Measurements from ENCODE around the gene GDNF.

GDNF gene, protein sequence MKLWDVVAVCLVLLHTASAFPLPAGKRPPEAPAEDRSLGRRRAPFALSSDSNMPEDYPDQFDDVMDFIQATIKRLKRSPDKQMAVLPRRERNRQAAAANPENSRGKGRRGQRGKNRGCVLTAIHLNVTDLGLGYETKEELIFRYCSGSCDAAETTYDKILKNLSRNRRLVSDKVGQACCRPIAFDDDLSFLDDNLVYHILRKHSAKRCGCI

DNA sequence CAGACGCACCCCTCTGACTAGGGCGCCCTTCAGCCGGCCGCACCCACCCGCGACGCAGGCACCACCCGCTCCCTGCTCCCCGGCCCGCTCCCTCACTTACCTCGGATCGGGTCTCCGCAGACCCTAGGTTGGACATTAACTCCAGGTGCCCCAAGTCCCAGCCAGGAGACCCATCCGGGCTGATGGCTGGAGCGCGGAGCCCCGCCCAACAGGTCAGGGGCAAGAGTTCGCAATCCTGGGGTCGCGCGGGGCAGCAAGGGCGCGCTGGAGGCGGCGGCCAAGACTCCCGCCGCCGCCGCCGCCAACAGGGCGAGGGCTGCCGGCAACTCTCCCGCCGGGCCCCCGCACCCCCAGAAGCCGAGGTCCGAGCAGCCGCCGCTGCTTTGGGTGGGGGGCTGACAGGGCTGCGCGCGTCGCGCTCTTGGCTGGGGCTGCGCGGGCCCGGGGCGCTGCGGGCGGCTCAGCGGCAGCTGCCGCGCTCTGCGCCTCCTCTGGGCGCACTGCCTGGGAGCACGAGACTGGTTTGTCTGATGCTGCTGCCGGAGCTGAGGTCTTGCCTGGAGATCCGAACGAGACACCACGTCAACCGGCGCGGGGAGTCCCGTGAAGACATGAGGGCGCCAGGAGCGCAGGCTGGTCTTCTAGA lies at the start of gene GDNF:
TSS of gene GDNF (minus strand) at position 635 of the 646 bp plus-strand sequence. CDS start 5,245 bp downstream, outside the sequence.
- Histone ChIP-seq H2AFZ (ENCODE audit: low read depth, low read length) (peak within 1 kb of the TSS; percentile 8), H3K36me3 (ENCODE audit: insufficient read depth, low read length) (no peaks in the 10 kb centered on the region), H3K9me3 (ENCODE audit: low read length) (peaks cover 5% of the 10 kb centered on the region), H3K27me3 (ENCODE audit: insufficient read depth, low read length) (peaks cover 76% of the 10 kb centered on the region), H3K4me3 (ENCODE audit: low read length) (peak within 1 kb of the TSS; percentile 33), H3K4me1 (ENCODE audit: insufficient read depth, low read length) (peaks cover 8% of the 10 kb centered on the region)

DNA sequence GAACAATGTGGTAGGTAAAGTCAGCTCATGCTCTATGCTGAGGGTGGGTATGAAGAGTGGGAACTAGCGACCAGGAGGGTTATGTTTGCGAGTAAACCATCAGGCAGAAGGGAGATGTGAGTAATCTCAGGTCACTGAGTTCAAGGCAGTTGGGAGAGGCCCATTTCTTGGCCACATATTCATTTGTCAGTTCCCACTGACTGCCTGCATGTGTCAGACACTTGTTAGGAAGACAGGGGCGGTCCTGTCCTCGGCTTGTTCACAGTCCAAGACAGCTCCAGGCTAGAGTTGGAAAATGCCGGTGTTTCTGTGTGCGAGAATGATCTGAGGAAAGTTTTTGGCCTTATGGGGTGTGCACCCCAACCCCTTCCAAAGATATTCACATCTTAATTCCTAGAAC lies 48.6 kb upstream of the GDNF start:
- H3K4me3 ChIP-seq (ENCODE audit: low read length), result no peak overlapping the region
- no peaks in the 10 kb centered on the region for H3K9me3 ChIP-seq (ENCODE audit: low read length)
- H3K27me3 ChIP-seq (ENCODE audit: insufficient read depth, low read length), result peaks cover 4% of the 10 kb centered on the region
- H3K4me1 ChIP-seq (ENCODE audit: insufficient read depth, low read length), result no peaks in the 10 kb centered on the region
- H3K36me3 ChIP-seq (ENCODE audit: insufficient read depth, low read length), result no peaks in the 10 kb centered on the region
- H2AFZ ChIP-seq (ENCODE audit: low read depth, low read length), result no peak overlapping the region

DNA sequence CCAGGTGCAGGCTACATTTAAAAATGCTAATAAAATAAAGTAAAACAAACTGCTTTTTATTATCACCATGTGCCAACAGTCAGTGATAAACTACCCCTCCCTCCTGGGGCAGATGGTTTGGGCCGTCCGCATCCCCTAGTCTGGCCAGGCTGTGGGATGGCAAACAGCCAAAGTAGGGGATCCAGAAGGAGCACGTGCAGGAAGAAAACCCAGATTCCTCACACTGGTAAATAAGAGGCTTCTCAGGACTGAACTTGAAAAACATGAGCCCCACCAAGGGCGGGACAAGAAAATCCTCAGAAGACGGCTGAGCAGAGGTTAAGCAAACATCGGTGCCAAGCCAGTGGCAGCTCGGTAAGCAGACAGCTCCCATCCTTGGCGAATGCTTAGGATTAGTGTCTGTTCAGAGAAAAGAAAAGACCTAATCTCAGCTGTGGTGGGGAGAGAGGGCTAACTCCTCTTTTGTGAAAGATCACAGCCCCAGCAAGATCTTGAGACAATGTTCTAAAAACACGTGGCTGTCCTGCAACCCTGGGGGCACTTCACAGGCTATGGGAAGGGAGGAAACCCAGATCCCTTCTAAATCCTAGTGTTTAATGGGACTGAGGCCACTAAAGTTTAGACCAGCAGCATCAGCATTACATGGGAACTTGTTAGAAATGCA lies 46.5 kb upstream of the GDNF start:
- H3K9me3 ChIP-seq (ENCODE audit: low read length), result no peaks in the 10 kb centered on the region
- no peaks in the 10 kb centered on the region for H3K36me3 ChIP-seq (ENCODE audit: insufficient read depth, low read length)
- no peak overlapping the region for H3K4me3 ChIP-seq (ENCODE audit: low read length)
- H2AFZ ChIP-seq (ENCODE audit: low read depth, low read length), result no peak overlapping the region
- no peaks in the 10 kb centered on the region for H3K4me1 ChIP-seq (ENCODE audit: insufficient read depth, low read length)
- H3K27me3 ChIP-seq (ENCODE audit: insufficient read depth, low read length), result peaks cover 4% of the 10 kb centered on the region

DNA sequence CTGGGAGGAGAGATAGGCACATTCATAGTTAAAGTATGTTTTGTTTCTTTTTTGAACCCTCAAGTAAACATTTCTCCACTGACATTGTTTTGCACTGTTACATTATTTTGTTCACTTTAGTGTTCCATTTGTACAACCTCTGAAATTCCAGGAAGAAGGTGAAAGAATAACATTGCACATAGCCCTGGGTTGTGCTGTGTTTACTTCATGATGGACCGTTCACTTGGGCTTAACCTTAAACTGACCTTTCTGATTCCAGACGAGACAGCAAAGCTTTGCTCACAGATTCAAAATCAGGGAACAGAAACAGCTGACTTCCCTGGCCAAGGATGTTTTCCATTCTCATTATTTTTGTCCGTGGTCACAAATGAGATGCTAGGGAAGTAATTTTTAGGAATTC lies 42.8 kb upstream of the GDNF start:
- no peak overlapping the region for H2AFZ ChIP-seq (ENCODE audit: low read depth, low read length)
- no peaks in the 10 kb centered on the region for H3K4me1 ChIP-seq (ENCODE audit: insufficient read depth, low read length)
- H3K36me3 ChIP-seq (ENCODE audit: insufficient read depth, low read length), result no peaks in the 10 kb centered on the region
- peaks cover 2% of the 10 kb centered on the region for H3K27me3 ChIP-seq (ENCODE audit: insufficient read depth, low read length)
- no peak overlapping the region for H3K4me3 ChIP-seq (ENCODE audit: low read length)
- no peaks in the 10 kb centered on the region for H3K9me3 ChIP-seq (ENCODE audit: low read length)

DNA sequence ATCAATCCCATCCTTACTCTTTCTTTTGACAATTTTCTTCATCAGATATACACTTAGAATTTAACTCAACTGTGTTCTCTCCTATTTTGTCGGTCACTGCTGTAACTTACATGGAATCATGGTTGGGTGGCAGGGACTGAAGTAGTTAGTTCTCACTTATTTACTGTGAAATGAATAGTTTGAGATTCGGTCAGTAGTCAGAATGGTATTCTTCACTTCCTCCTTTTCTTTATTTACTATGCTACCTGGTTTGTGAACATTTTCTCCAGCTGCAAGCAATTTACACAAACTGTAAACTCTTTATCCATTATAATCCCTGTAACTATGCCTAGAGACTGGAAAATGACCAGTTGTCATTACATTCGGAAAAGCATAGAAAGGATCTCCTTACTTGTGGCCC lies 41.5 kb upstream of the GDNF start:
- Histone ChIP-seq H3K4me3 (ENCODE audit: low read length) (no peak overlapping the region), H2AFZ (ENCODE audit: low read depth, low read length) (no peak overlapping the region), H3K4me1 (ENCODE audit: insufficient read depth, low read length) (no peaks in the 10 kb centered on the region), H3K27me3 (ENCODE audit: insufficient read depth, low read length) (peaks cover 2% of the 10 kb centered on the region), H3K9me3 (ENCODE audit: low read length) (no peaks in the 10 kb centered on the region), H3K36me3 (ENCODE audit: insufficient read depth, low read length) (no peaks in the 10 kb centered on the region)

DNA sequence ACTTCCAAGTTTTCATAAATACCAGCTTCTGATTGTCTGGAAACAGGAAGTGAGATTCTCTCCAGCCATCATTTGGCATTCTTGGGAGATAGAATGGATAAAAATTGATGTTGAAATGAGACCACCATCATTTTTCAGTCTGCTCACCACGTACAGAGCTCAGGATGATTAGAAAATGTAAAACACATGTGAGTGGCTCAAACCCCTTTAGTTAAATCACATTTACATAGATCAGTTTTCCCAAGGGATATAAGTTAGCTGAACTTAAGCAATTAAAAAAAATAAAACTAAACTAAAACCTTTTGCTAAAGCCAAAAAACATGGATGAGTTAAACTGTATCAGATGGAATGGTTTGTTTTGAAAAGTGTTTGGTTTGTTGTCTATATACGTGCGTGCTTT lies 37.1 kb upstream of the GDNF start:
- Histone ChIP-seq H2AFZ (ENCODE audit: low read depth, low read length) (no peak overlapping the region), H3K27me3 (ENCODE audit: insufficient read depth, low read length) (peaks cover 2% of the 10 kb centered on the region), H3K9me3 (ENCODE audit: low read length) (no peaks in the 10 kb centered on the region), H3K36me3 (ENCODE audit: insufficient read depth, low read length) (no peaks in the 10 kb centered on the region), H3K4me3 (ENCODE audit: low read length) (no peak overlapping the region), H3K4me1 (ENCODE audit: insufficient read depth, low read length) (no peaks in the 10 kb centered on the region)

DNA sequence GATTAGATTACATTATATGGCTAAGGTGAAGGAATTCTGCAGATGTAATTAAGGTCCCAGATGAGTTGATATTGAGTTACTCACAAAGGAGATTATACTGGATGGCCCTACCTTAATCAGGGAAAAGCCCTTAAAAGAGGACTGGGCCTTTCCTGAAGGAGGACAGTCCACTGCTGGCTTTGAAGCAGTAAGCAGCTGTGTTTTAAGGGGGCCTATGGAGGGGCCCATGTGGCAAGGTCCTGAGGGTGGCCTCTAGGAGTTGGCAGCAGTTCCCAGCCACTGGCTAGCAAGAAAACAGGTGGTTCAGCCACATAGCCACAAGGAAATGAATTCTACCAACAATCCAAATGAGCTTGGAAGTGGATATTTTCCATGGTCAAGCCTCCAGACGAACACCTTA lies 36.4 kb upstream of the GDNF start:
- H3K27me3 ChIP-seq (ENCODE audit: insufficient read depth, low read length), result peaks cover 2% of the 10 kb centered on the region
- H3K36me3 ChIP-seq (ENCODE audit: insufficient read depth, low read length), result no peaks in the 10 kb centered on the region
- H3K4me1 ChIP-seq (ENCODE audit: insufficient read depth, low read length), result no peaks in the 10 kb centered on the region
- no peaks in the 10 kb centered on the region for H3K9me3 ChIP-seq (ENCODE audit: low read length)
- no peak overlapping the region for H2AFZ ChIP-seq (ENCODE audit: low read depth, low read length)
- no peak overlapping the region for H3K4me3 ChIP-seq (ENCODE audit: low read length)

DNA sequence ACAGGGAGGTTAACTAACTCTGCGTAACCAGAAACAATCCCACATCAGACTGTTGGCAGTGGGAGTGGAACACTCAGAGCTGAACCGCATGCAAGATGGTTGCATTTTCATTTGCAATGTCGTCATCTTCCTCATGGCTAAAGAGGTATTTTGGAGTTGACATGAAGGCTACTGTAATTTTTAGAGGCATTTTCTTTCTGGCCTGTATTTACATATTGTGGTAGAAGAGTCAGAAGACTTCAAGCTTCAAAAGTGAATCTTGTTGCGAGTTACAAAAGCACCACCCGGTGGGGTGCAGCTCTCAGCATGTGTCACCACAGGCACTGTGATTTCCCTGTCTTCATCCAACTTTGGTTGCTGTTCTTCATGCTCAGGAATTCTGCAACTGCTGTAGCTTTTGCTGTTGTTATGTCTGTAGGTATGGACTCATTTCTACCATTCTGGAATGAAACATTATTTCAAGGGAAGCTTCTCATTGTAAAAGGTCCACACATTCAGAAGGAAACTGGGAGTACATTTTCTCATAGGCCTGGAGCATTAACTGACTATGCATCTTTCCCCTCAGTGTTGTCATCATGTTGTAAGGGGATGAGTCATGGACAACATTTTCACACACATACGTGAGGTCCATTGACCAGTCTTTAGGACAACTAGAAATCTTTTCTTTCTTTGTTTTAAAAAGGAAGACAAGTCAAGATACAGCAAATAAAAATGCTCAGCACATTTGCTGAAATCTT lies 35.4 kb upstream of the GDNF start:
- no peak overlapping the region for H3K4me3 ChIP-seq (ENCODE audit: low read length)
- H3K4me1 ChIP-seq (ENCODE audit: insufficient read depth, low read length), result no peaks in the 10 kb centered on the region
- no peak overlapping the region for H2AFZ ChIP-seq (ENCODE audit: low read depth, low read length)
- H3K9me3 ChIP-seq (ENCODE audit: low read length), result no peaks in the 10 kb centered on the region
- no peaks in the 10 kb centered on the region for H3K36me3 ChIP-seq (ENCODE audit: insufficient read depth, low read length)
- peaks cover 2% of the 10 kb centered on the region for H3K27me3 ChIP-seq (ENCODE audit: insufficient read depth, low read length)

DNA sequence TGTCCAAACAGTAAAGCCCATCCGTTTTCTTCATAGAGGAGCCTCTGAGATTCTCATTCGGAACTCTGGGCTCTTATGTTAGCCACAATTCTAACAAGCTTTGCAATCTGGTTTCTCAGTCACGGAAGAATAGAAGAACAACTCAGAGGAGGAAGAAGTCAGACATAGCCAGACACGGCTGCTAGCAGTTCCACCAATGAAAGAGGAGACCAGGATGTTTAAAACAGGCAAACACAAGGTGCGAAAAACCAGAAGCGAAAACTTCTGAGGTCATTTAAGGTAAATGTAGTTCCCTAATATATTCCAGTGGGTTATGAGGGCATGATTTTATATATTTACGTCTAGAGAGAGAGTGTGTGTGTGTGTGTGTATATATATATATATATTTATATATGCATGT lies 34.1 kb upstream of the GDNF start:
- no peak overlapping the region for H2AFZ ChIP-seq (ENCODE audit: low read depth, low read length)
- H3K36me3 ChIP-seq (ENCODE audit: insufficient read depth, low read length), result no peaks in the 10 kb centered on the region
- H3K4me3 ChIP-seq (ENCODE audit: low read length), result no peak overlapping the region
- no peaks in the 10 kb centered on the region for H3K4me1 ChIP-seq (ENCODE audit: insufficient read depth, low read length)
- no peaks in the 10 kb centered on the region for H3K9me3 ChIP-seq (ENCODE audit: low read length)
- no peaks in the 10 kb centered on the region for H3K27me3 ChIP-seq (ENCODE audit: insufficient read depth, low read length)

DNA sequence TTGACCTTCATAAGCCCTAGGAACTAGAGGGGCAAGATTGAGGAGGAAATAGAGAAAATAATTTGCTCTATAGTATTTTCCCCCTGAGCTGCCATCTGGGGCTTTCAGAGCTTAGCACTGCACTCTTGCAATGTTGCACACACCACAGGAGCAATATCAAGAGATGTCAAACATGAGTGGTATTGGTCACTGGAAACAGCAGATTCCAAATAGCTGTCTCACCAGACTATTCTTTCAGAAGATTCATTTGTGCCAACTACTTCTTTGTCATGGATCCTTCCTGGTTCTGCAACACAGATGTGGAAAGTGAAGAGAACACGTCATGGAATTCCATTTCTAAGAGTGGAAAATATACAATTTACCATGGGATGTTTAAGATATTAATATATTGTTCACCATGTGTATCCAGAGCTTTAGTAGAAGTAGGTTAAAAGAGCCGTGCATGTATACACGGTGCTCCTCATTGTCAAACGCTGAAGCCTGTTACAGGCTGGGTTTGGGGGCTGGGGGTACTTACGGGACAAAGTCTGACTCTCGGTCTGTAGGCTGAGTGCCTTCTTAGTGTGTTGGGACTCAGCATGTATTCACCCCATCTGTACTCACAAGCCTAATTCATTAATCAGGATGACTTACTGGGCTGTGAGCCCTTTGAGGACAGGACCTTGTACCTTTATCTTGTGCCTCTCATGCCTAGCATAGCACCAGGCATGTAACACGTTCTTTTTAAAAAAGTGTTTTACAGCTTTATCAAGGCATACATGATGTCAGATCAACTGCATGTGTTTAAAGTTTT lies 31.4 kb upstream of the GDNF start:
- no peaks in the 10 kb centered on the region for H3K36me3 ChIP-seq (ENCODE audit: insufficient read depth, low read length)
- H3K9me3 ChIP-seq (ENCODE audit: low read length), result no peaks in the 10 kb centered on the region
- no peaks in the 10 kb centered on the region for H3K27me3 ChIP-seq (ENCODE audit: insufficient read depth, low read length)
- peaks cover 13% of the 10 kb centered on the region for H3K4me1 ChIP-seq (ENCODE audit: insufficient read depth, low read length)
- H3K4me3 ChIP-seq (ENCODE audit: low read length), result no peak overlapping the region
- no peak overlapping the region for H2AFZ ChIP-seq (ENCODE audit: low read depth, low read length)

DNA sequence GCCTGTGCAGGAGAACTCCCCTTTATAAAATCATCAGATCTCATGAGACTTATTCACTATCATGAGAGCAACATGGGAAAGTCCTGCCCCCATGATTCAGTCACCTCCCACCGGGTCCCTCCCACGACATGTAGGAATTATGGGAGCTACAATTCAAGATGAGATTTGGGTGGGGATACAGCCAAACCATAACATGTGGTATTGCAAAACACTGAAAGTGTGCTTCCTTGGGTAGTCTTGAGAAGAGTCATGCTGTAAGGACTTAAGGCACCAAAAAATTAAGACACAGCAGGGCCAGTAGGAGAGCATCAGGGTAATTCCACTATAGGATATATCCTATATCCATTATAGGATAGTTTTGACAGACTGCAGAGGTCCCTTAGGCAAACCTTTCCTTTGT lies 29.4 kb upstream of the GDNF start:
- Histone ChIP-seq H2AFZ (ENCODE audit: low read depth, low read length) (no peak overlapping the region), H3K4me3 (ENCODE audit: low read length) (no peak overlapping the region), H3K4me1 (ENCODE audit: insufficient read depth, low read length) (peaks cover 13% of the 10 kb centered on the region), H3K36me3 (ENCODE audit: insufficient read depth, low read length) (no peaks in the 10 kb centered on the region), H3K27me3 (ENCODE audit: insufficient read depth, low read length) (no peaks in the 10 kb centered on the region), H3K9me3 (ENCODE audit: low read length) (no peaks in the 10 kb centered on the region)

DNA sequence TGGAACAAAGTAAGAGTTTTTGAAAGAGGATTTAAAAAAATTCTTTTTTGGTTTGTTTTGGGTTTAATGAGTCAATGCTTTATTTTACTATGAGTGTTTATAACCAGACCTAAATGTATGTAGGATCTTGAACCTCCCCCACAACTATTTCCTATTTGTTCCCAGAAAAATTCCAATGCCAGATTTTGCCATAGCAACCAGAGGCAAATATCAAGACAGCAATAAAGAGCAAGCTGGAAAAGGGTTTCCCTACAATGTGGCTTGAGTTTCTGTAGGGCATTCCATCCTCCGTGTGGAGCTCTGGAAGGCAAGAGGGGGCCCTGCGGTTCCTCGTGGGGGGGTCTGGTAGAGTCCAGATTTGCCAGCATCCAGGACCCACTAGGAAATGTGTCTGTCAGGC lies 27.8 kb upstream of the GDNF start:
- no peak overlapping the region for H2AFZ ChIP-seq (ENCODE audit: low read depth, low read length)
- no peak overlapping the region for H3K4me3 ChIP-seq (ENCODE audit: low read length)

More for the DNA sequence above, 27.8 kb upstream of the GDNF start:
- no peaks in the 10 kb centered on the region for H3K9me3 ChIP-seq (ENCODE audit: low read length)
- H3K4me1 ChIP-seq (ENCODE audit: insufficient read depth, low read length), result peaks cover 13% of the 10 kb centered on the region
- no peaks in the 10 kb centered on the region for H3K36me3 ChIP-seq (ENCODE audit: insufficient read depth, low read length)
- H3K27me3 ChIP-seq (ENCODE audit: insufficient read depth, low read length), result no peaks in the 10 kb centered on the region
